Skeletal muscle cell (primary cell): ENCODE results near the gene NCL.
"Not testable (repeated sequence)": the region's sequence is repeated elsewhere in the genome, so short reads cannot be mapped to it uniquely, and the experiment has no call there.

Experiments used
- DNase-seq: peaks from one replicate; pipeline ENCODE4 v3.0.0-alpha.2; 2010; ENCODE audit warnings: low read depth
- H3K4me3 ChIP-seq: 2 replicates; pipeline ENCODE4 v1.5.1; 2011; ENCODE audit warnings: low read depth, mild to moderate bottlenecking, control low read depth, low read length, moderate library complexity

NCL gene

GRCh38 chr2:231470246-231470900 is 6.1 kb upstream of the NCL start:
- DNase-seq: no peak
- no peak overlapping the region for H3K4me3 ChIP-seq

GRCh38 chr2:231469583-231469950 is 5.3 kb upstream of the NCL start:
- DNase-seq: no peak
- H3K4me3 ChIP-seq: no peak overlapping the region

GRCh38 chr2:231467613-231468530 is 3.6 kb upstream of the NCL start:
- H3K4me3 ChIP-seq: no peak overlapping the region
- DNase-seq: no peak

DNA sequence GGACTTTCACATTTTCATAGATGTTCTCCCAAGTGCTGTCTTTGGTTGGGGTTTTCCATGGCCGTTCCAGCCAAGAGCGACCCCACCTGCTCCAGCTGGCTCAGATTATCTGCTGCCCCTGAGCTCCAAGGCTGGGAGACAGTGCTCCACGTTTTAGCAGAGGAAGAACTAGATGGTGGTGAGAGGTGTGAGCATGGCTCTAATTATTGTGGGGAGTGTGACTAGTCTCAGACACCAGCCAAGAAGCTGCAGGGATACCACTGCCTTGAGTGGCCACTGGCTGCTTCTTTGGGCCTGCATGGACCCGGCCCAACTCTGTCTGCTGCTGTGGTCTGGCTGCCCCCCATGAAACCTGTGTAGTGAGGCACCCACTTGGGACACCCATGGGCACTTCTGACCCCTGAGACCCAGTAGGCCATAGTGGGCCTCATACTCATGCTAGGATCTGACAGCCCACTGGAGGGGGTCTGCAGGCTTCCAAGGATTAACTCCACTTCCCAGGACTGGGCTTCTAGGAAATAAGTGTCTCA is 2.8 kb upstream of the NCL start:
- no peak overlapping the region for H3K4me3 ChIP-seq

DNA sequence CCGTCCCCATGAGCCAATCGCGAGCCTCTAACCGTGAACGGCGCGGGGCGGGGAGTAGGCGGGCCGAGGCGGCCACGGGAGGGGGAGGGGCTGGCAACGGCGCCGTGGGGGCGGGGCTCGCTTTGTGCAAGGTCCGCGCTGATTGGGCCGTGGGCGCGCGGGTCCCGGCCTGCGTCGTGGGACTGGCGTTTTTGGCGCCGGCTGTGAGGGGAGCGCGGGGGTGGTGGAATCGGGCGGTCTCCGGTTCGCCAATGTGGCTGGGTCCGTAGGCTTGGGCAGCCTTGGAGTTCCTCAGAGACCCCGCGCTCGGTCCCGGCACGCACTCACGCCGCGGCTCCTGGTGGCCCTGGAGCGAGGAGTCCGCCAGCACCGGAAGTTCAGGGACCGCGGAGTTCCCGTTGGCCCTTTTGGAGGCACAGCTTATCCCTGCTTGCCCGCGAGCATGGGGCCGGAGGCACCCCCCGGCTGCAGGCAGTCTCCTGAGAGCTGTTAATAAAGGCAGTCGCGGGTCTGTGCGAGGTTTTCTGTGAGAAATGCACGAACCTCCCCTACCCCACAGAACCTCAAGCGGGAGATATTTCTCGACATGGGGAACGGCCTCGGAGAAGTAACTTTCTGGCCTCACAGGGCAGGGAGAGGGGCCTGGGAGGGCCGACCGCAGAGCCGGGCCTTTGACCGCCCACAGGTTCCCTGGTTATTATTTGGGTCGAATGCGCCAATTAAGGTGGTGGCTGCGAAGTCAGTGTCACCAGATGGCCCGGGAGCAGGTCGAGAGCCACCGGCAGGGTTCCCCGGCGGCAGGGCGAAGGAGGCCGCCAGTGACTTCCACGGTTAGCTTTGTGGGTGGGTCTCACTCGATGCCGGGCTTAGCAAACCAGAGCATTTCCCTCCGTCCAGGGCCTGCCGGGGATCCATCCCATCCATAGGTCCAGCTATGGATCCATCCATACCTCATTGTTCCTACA is 574 bp upstream of the NCL start:
- no peak for DNase-seq
- peak overlapping the region; percentile 94 for H3K4me3 ChIP-seq

More for the DNA sequence above, 2.8 kb upstream of the NCL start:
- no peak for DNase-seq

- H3K4me3 ChIP-seq: peak overlapping the region; percentile 94
- no peak for DNase-seq
Measured at GRCh38 chr2:231462729-231463465, 1.4 kb downstream of the NCL start.

- no peak overlapping the region for H3K4me3 ChIP-seq
- DNase-seq: no peak
Measured at GRCh38 chr2:231461516-231461971, 2.7 kb downstream of the NCL start.

GRCh38 chr2:231460841-231461240 is 3.4 kb downstream of the NCL start:
- H3K4me3 ChIP-seq, DNase-seq: not testable (repeated sequence)

GRCh38 chr2:231460073-231460835 is 4.0 kb downstream of the NCL start:
- H3K4me3 ChIP-seq: no peak overlapping the region
- DNase-seq: no peak

GRCh38 chr2:231458368-231458767 is 5.9 kb downstream of the NCL start:
- H3K4me3 ChIP-seq: no peak overlapping the region
- DNase-seq: no peak

DNA sequence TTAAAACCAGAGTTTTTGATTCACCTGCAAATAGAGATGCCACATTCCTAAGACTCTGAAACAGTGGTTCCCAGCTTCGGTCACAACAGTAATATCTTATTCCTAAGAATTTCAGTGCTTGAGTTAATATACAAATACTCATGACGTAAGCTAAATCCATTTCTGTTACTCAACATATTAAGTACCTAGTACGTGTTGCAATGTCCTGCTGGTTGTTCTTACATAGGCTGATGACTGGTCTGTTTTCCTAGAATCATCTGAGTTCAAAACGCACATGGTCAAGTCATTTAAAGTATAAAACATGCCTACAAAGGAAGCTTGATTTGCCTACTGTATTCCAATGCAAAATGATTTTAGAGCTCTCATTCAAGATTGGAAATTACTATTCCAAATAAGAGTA is 7.2 kb downstream of the NCL start:
- H3K4me3 ChIP-seq: no peak overlapping the region
- no peak for DNase-seq

- no peak for DNase-seq
Measured at GRCh38 chr2:231456295-231457004, 7.8 kb downstream of the NCL start.

DNA sequence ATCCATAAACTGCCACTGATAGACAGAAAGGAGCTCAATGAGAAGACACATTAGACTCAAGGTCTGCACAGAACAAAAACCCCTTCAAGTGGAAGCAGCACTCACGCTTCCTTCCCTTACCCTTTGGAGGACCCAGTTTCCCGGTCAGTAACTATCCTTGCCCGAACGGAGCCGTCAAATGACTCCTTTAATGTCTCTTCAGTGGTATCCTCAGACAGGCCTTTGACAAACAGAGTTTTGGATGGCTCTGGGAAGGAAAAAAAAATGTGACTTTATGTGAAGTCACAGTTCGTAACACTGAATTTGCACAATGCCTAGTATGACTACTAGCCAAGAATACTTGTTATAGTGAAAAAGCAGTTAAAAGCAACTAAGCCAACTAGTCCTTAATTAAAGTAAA is 8.4 kb downstream of the NCL start:
- no peak for DNase-seq

More at GRCh38 chr2:231456295-231457004, 7.8 kb downstream of the NCL start:
- no peak overlapping the region for H3K4me3 ChIP-seq

DNA sequence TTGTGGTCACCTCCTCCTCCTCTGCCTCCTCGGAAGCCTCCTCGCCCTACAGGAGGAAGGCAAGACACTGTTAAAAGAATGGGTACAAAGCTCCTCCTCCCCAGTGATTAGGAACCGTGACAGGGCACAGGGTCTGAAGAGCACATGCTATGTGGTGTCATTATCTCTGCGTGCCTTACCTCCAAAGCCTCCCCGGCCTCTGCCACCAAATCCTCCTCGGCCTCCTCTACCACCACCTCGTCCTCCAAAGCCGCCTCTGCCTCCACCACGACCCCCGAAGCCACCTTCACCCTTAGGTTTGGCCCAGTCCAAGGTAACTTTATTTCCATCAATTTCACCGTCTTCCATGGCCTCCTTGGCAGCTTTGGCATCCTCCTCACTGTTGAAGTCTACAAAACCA is 9.1 kb downstream of the NCL start:
- no peak for DNase-seq
- H3K4me3 ChIP-seq: no peak overlapping the region

More for the DNA sequence above, 8.4 kb downstream of the NCL start:
- no peak overlapping the region for H3K4me3 ChIP-seq

GRCh38 chr2:231454361-231454791 is 9.9 kb downstream of the NCL start:
- no peak overlapping the region for H3K4me3 ChIP-seq
- DNase-seq: no peak

- no peak overlapping the region for H3K4me3 ChIP-seq
- no peak for DNase-seq
Measured at GRCh38 chr2:231452799-231453508, 11.3 kb downstream of the NCL start.

DNA sequence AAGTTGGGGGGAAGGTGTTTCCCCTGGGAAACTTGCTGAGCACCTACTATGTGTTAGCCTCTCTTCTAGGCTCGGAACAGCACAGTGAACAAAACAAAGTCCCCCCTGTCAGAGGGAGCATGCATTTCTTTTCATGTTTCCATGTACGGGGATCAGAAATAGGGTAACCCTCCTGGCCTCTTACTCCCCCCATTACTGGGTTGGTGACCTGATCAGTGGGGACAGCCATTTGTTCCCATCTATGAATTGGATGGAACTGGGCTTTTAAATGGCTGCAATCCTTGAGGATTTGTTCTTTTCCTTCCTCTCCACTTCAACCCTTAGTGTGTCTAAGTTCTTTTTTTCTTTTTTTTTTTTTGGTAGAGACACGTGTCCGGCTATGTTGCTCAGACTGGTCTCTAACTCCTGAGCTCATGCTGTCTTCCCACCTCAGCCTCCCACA is 13.7 kb downstream of the NCL start:
- DNase-seq: no peak

More for the DNA sequence above, 13.7 kb downstream of the NCL start:
- no peak overlapping the region for H3K4me3 ChIP-seq
